NOMO-1 treated with DMSO at 0.1 percent for 48 hours (cell line): ENCODE results near the gene GAGE13.
"Not testable (repeated sequence)": the region's sequence is repeated elsewhere in the genome, so short reads cannot be mapped to it uniquely, and the experiment has no call there.

ENCODE experiments used
- DNase-seq: peaks from one replicate; lab custom pipeline; 2025; ENCODE audit not compliant: unreplicated experiment; lab: John Stamatoyannopoulos, UW

Gene GAGE13

GRCh38 chrX:49330421-49330820 is 961 bp upstream of the GAGE13 start:
- not testable (repeated sequence) for DNase-seq

- not testable (repeated sequence) for DNase-seq
These were observed 459 bp downstream of the GAGE13 start for GRCh38 chrX:49331841-49332240.

DNA sequence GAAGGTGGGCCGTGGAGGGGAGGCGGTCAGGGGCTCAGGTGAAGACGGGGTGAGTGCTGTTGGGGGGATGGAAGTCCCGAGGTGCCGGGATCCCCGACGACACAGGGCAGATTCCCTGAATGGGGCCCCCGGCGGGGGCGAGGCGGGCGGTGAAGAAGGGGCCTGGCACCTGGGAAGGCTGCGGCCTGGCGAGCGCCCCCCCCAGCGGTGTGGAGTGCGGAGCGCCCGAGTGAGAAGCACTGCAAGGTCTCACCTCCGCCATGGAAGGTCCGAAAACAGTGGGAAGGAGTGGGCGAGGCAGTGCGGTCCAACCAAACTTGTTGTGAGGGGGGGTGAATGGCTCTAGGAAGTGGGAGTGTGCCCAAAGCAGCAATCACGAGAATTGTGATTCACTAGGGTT is 10.1 kb downstream of the GAGE13 start:
- DNase-seq, result not testable (repeated sequence)

DNA sequence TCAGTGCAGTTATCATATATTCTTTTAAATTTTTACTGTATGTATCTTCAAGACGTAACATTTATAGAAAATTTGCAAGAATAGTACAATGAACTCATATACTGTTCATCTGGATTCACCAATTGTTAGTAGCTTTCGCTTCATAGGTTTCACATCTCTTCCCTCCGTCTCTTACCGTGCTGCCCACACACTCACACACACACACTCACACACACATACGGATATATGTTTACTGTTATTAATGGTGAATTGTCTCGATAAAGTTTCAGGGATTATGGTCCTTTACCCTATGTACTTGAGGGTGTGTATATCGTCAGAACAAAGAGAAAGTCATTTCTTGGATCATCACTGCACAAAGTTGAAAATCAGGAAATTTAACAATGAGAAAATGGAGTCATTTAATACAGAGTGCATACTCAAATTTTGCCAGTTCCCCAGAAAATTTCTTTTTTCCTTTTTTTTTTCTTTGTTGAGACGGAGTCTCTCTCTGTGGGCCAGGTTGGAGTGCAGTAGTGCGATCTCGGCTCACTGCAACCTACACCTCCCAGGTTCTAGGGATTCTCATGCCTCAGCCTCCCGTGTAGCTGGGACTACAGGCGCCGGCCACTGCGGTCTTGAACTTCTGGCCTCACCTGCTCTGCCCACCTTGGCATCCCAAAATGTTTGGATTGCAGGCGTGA is 13.3 kb downstream of the GAGE13 start:
- not testable (repeated sequence) for DNase-seq

DNA sequence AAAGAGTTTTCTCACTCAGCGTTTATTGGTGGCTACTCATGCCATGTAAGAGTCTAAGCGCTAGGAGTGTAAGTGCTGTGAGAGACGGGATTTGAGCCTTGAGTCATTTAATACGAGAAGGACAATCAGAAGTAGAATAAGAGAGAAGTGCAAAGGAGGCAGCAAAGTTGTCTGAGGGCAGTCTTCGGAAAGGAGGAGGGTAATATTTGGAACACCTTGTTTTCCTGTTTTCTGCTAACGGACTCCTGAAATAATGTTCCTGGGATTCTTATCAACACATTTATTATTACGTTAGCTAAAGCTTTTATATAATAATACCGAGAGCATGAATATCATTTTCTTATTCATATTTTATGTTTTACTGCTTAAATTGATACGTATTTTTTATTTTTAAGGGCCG is 14.0 kb downstream of the GAGE13 start:
- DNase-seq, result not testable (repeated sequence)

DNA sequence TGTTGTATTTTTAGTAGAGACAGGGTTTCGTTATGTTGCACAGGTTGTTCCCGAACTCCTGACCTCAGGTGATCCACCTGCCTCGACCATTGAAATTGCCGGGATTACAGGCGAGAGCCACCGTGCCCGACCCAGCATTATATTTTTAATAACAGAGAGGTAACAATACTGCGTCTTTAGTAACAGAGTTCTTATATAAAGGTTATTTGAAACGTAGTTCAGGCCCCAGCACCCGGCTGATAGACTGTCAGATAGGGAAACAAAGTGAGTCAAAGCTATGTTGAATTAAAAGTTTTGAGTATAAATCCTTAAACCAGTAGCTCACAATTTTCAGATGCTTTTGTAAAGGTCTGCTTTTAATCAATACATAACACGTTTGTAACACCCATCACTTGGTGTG is 14.8 kb downstream of the GAGE13 start:
- DNase-seq, result not testable (repeated sequence)
